GM12875 (cell line): ENCODE measurements around the gene ZBTB21.
A peak's percentile ranks its signal among the peaks of the same experiment; 100 is the strongest.

Experiments
- H3K4me3 ChIP-seq: one replicate; pipeline ENCODE4 v1.5.1; 2011; ENCODE audit warnings: low read depth, low read length, control low read depth
- TF ChIP-seq, protein P1 (sequence below): IDR thresholded peaks from 2 replicates; pipeline ENCODE4 v1.5.1; 2011; ENCODE audit warnings: low read depth, mild to moderate bottlenecking, control low read depth, inconsistent platforms, low read length, moderate library complexity, borderline replicate concordance; ENCODE audit not compliant: insufficient read depth

Gene ZBTB21

DNA sequence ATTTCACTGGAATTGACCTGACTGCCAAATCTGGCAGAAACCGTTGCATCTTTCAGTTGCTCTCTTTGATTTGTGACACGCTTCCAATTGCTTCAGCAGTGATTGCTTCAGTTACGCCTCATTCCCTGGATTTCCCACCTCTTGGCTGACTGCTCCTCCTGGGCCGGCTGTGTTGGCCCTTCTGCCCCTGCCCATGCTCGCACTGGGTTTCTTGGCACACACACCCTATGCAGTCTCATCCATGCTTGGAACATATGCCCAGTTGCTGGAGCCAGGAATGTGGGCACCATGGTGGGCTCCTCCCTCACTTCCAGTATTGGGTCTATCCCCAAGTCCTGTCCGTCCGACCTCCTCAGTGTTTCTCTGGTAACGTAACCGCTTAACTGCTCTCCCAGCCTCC, 2.2 kb upstream of the ZBTB21 start:
- no peak overlapping the region for H3K4me3 ChIP-seq
- TF ChIP-seq, protein P1, sequence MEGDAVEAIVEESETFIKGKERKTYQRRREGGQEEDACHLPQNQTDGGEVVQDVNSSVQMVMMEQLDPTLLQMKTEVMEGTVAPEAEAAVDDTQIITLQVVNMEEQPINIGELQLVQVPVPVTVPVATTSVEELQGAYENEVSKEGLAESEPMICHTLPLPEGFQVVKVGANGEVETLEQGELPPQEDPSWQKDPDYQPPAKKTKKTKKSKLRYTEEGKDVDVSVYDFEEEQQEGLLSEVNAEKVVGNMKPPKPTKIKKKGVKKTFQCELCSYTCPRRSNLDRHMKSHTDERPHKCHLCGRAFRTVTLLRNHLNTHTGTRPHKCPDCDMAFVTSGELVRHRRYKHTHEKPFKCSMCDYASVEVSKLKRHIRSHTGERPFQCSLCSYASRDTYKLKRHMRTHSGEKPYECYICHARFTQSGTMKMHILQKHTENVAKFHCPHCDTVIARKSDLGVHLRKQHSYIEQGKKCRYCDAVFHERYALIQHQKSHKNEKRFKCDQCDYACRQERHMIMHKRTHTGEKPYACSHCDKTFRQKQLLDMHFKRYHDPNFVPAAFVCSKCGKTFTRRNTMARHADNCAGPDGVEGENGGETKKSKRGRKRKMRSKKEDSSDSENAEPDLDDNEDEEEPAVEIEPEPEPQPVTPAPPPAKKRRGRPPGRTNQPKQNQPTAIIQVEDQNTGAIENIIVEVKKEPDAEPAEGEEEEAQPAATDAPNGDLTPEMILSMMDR: no peak

DNA sequence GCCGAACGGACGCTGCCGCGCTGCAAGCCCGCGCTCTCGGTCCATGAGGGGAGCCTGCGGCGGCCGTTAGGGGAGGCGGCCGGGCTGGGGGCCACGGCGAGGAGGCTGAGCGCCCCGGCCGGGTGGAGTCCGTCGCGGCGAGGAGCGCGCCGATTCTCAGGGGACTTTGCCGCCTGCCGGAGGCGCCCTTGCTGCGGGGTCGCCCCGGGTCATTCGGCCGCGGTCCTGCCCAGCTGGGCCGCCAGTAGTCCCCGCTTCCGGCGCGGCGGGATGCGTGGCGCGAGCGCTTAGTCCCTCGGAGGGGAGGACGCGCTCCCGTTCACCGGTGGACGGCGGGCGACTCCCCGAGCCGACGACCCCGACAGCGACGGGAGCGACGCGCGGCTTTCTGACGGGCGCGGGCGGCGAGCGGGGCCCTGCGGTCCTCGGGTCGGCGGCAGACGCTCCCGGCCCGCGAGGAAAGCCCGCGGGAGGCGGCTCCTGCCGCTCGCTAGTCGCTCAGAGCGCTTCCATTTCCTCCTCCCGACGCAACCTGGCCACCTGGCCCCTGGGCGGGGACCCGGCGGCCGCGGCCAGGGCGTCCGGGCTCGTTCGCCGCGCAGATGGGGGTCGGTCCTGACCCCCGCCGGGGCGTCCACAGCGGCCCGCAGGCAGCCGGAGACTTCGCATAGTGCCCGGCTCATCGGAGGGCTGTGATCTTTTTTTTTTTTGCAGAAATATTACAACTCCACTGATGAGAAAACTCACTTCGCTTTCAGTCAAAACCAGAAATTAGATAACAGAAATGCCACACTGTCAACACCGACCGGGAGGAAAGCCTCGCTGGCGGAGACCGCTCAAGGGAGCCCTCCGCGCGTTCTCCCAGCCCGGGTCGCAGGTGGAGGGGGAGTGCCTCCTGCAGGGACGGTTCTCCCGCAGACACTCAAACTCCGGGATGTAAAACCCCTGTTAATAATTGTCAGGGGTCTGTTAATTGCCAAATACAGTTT, 641 bp upstream of the ZBTB21 start:
- TF ChIP-seq, protein P1: 0 out of 2 replicates have a peak, but pooled peaks have one; percentile 11
- peak overlapping the region; percentile 95 for H3K4me3 ChIP-seq

DNA sequence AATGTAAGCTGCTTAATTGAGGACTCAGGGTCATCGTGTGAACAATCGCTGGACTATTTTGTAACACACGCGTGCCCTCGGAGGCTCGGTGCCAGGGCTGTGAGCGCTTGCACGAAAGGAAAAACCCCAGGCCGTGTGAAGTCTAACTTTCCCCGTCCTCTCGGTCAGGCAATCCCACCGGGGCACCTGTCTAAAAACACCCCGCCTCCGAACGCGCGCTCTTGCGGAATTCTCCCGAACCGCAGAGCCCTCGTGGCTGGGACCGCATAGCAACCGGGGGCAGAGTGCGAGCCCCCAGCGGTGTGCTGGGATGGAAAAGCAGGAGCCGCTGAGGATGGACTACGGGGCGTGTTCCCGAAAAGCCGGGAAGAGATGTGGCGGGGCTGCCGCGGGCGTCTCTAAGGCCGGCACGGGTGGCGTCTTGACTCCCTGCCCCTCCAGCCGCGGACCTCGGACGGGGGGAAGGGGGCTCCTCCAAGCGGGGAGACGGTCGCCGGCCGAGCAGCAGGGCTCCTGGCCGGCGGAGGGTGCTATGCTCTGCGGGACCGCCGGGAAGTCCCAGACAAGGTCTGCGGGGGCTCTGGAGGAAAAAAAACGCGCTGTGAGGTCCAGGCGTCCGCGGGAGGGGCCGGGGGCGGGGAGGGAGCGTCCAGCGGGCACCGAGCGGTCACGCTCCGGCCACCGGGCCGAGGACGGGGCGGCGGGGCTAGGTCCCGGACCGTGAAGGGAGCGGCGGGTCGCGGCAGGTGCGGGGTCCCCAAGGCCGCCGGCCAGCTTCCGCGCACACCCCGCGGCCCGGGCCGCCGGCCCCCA, 936 bp downstream of the ZBTB21 start:
- TF ChIP-seq, protein P1: peak; percentile 33; the same call in 1 of the 2 replicates
- H3K4me3 ChIP-seq: peak overlapping the region; percentile 95

DNA sequence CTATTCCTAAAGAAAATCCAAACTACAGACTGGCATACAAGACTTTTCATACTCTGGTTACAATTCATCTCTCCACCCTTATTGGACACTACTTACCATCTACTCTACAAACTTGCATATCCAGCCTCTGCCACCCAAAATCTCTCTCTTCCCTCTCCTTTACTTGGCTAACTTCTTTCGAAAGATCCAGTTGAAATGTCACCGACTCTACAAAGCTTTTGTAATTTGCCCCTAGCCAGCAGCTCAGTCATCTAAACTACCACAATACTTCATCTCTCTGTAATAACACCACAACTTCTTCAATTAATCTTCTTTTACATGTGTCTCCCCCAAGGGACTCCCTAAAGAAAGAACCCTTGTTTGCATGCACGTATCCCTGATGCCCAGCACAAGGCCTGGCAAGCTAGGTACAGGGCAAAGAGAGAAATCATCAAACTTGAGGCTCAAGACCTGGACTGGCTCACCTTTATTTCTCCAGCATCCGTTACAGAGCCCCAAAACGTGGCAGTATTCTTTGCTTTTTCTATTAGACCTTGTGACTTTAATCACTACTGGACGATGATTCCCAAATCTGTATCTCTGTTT, 2.7 kb downstream of the ZBTB21 start:
- TF ChIP-seq, protein P1: no peak
- H3K4me3 ChIP-seq: no peak overlapping the region

DNA sequence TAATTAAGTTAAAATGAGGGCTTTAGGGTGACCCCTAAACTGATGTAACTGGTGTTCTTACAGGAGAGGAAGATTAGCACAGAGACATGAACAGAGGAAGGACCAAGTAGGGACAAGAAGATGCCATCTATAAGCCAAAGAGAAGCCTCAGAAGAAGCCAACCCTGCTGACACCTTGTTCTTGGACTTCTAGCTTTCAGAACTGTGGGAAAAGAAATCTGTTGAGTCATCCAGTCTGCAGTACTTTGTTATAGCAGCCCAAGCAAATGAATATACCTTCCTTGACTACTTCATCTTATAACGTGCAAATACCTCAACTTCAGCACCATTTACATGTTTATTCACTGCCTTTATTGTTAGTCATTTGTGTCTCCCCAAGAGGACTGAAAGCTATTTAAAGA, 3.4 kb downstream of the ZBTB21 start:
- TF ChIP-seq, protein P1: no peak
- no peak overlapping the region for H3K4me3 ChIP-seq

DNA sequence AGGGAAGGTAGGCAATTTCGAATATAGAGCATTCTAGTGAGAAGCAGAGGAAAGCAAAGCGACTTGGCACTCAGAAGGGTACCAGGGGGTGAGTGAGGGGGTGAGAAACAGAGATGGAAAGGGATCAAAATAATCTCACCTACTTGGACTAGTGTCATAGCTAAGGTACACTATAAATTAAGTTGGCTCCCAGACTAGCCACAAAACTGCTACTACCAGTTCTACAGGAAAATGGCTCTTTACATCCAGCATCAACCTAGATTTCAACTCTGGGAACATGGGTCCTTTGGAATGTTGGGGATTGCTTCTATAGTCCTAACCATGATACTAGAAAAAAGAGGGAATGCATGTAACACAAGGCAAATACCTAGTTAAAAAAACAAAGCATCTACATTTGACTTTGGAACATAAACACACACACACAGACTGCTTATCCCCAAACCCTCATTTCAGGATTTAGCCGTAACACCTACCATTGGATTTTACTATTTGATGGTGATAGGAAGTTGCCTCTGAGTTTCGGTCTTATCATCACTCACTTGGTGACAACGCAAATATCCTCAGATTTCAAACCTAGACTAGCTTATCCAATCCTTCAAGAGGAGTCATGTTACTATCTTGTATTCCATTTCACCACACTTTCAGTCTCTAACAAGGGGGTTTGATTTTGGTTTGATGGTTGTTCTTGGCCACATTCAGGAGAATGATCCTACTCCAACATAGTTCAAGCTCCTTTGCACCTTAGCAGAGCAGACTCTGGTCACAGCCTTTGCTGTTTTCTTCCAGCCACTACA, 5.6 kb downstream of the ZBTB21 start:
- TF ChIP-seq, protein P1: no peak
- no peak overlapping the region for H3K4me3 ChIP-seq
